ENCODE results near the gene BFAR.
"Not testable (repeated sequence)": the region's sequence is repeated elsewhere in the genome, so short reads cannot be mapped to it uniquely, and the experiment has no call there.

BFAR gene

GRCh38 chr16:14702672-14703071, 69.9 kb downstream of the BFAR start:
- DNase-seq = not testable (repeated sequence)

GRCh38 chr16:14703156-14704011, 70.6 kb downstream of the BFAR start, which contains the start of gene NPIPA3:
NPIPA3 (plus strand) TSS chr16:14703411; CDS start chr16:14708944, 5,533 bp downstream.
- DNase-seq = not testable (repeated sequence)
